GM10266 (cell line): ENCODE results near the gene OR1F1.
"Not testable (repeated sequence)": the region's sequence is repeated elsewhere in the genome, so short reads cannot be mapped to it uniquely, and the experiment has no call there.

ENCODE experiments used
- DNase-seq: peaks from one replicate; pipeline ENCODE4 v3.0.0; 2012; ENCODE audit errors: extremely low spot score
- CTCF ChIP-seq: IDR thresholded peaks from 2 replicates; pipeline ENCODE4 v1.5.1; 2012; ENCODE audit warnings: mild to moderate bottlenecking, low read depth; ENCODE audit not compliant: control insufficient read depth, insufficient read depth; ENCODE audit errors: missing control alignments

Gene OR1F1

GRCh38 chr16:3179651-3180050 lies 8.4 kb upstream of the OR1F1 start:
- no peak for TF ChIP-seq CTCF

GRCh38 chr16:3180445-3180878 lies 7.5 kb upstream of the OR1F1 start:
- no peak for TF ChIP-seq CTCF
- no peak for DNase-seq

More at GRCh38 chr16:3179651-3180050, 8.4 kb upstream of the OR1F1 start:
- DNase-seq, result no peak

- DNase-seq, result not testable (repeated sequence)
Measured at GRCh38 chr16:3182293-3182607, 5.8 kb upstream of the OR1F1 start.

- DNase-seq, result no peak
- no peak for TF ChIP-seq CTCF
Measured at GRCh38 chr16:3182608-3183444, 5.2 kb upstream of the OR1F1 start.

- no peak for TF ChIP-seq CTCF
- no peak for DNase-seq
Measured at GRCh38 chr16:3183445-3184139, 4.4 kb upstream of the OR1F1 start.

GRCh38 chr16:3186946-3187690 lies 886 bp upstream of the OR1F1 start:
- DNase-seq, result no peak
- no peak for TF ChIP-seq CTCF

GRCh38 chr16:3188675-3188924 lies 596 bp downstream of the OR1F1 start:
- DNase-seq, result no peak
- no peak for TF ChIP-seq CTCF
